Chondrocyte (in vitro differentiated cells): Measurements from ENCODE around the gene DRGX. TPM values are rescaled to one million over a fixed set of nuclear protein-coding genes. Genes with fewer than 3 reads are reported as not detected.

Source experiments
- DNase-seq: peaks from one replicate; pipeline ENCODE4 v3.0.0; 2021; ENCODE audit warnings: mixed read lengths, low spot score
- H3K27ac Mint-ChIP-seq: one replicate; pipeline ENCODE4 v1.8.0; 2021; ENCODE audit warnings: mild to moderate bottlenecking, moderate library complexity, mixed read lengths; ENCODE audit not compliant: unreplicated experiment
- H3K27me3 Mint-ChIP-seq: 2 replicates; pipeline ENCODE4 v1.8.0; 2021; ENCODE audit warnings: low read depth, mixed read lengths
- H3K36me3 Mint-ChIP-seq: 2 replicates; pipeline ENCODE4 v1.8.0; 2021; ENCODE audit warnings: low read depth, mixed read lengths
- H3K4me1 Mint-ChIP-seq: 2 replicates; pipeline ENCODE4 v1.8.0; 2021; ENCODE audit warnings: low read depth, mild to moderate bottlenecking, mixed read lengths
- H3K4me3 Mint-ChIP-seq: one replicate; pipeline ENCODE4 v1.8.0; 2021; ENCODE audit warnings: mild to moderate bottlenecking, moderate library complexity, mixed read lengths; ENCODE audit not compliant: unreplicated experiment
- H3K9me3 Mint-ChIP-seq: 2 replicates; pipeline ENCODE4 v1.8.0; 2021; ENCODE audit warnings: low read depth, mixed read lengths
- CTCF ChIP-seq: fragments of 200-600 bp; sonication (generic); IDR thresholded peaks from 2 replicates; pipeline ENCODE4 v1.5.0; 2021; ENCODE audit warnings: antibody characterized with exemption, mild to moderate bottlenecking, moderate library complexity
- total RNA-seq: library from RNA; stranded (reverse); gene quantifications from 3 replicates; pipeline ENCODE4 v1.2.1, GENCODE V29; 2021

The DRGX gene
- total RNA-seq, 1 donor from 2014 or later, result not detected

- Mint-ChIP-seq H3K9me3 (no peaks in the 10 kb centered on the region), H3K4me3 (no peak overlapping the region), H3K27me3 (peaks cover 7% of the 10 kb centered on the region), H3K36me3 (no peaks in the 10 kb centered on the region), H3K27ac (no peak overlapping the region), H3K4me1 (peaks cover 9% of the 10 kb centered on the region)
- no peak for DNase-seq
- TF ChIP-seq CTCF, result no peak
Observed at GRCh38 chr10:49368256-49368655, 27.6 kb downstream of the DRGX start.

GRCh38 chr10:49367600-49367999 lies 28.3 kb downstream of the DRGX start:
- Mint-ChIP-seq H3K27me3 (peaks cover 6% of the 10 kb centered on the region), H3K9me3 (no peaks in the 10 kb centered on the region)

GRCh38 chr10:49366460-49366859 lies 29.4 kb downstream of the DRGX start:
- TF ChIP-seq CTCF, result no peak
- DNase-seq, result no peak
- Mint-ChIP-seq H3K4me1 (peaks cover 9% of the 10 kb centered on the region), H3K9me3 (no peaks in the 10 kb centered on the region), H3K36me3 (no peaks in the 10 kb centered on the region), H3K4me3 (no peak overlapping the region), H3K27ac (no peak overlapping the region), H3K27me3 (peaks cover 5% of the 10 kb centered on the region)

More at GRCh38 chr10:49367600-49367999, 28.3 kb downstream of the DRGX start:
- Mint-ChIP-seq H3K36me3 (no peaks in the 10 kb centered on the region), H3K27ac (no peak overlapping the region), H3K4me1 (peaks cover 9% of the 10 kb centered on the region), H3K4me3 (no peak overlapping the region)
- no peak for DNase-seq
- no peak for TF ChIP-seq CTCF

GRCh38 chr10:49365675-49366415 lies 30.0 kb downstream of the DRGX start:
- H3K27ac Mint-ChIP-seq, result no peak overlapping the region
- H3K4me1 Mint-ChIP-seq, result peaks cover 9% of the 10 kb centered on the region
- H3K4me3 Mint-ChIP-seq, result no peak overlapping the region
- no peak for DNase-seq
- TF ChIP-seq CTCF, result no peak
- H3K9me3 Mint-ChIP-seq, result no peaks in the 10 kb centered on the region
- H3K36me3 Mint-ChIP-seq, result no peaks in the 10 kb centered on the region
- peaks cover 5% of the 10 kb centered on the region for H3K27me3 Mint-ChIP-seq

- Mint-ChIP-seq H3K36me3 (no peaks in the 10 kb centered on the region), H3K27ac (peak overlapping the region; percentile 9), H3K4me1 (peaks cover 12% of the 10 kb centered on the region), H3K4me3 (no peak overlapping the region), H3K9me3 (no peaks in the 10 kb centered on the region), H3K27me3 (peaks cover 5% of the 10 kb centered on the region)
- DNase-seq, result no peak
- no peak for TF ChIP-seq CTCF
Observed at GRCh38 chr10:49365275-49365674, 30.6 kb downstream of the DRGX start.
